GM12873 (cell line): ENCODE results near the gene NPAS2.

ENCODE experiments used
- CTCF ChIP-seq: IDR thresholded peaks from 2 replicates; pipeline ENCODE4 v1.5.1; 2012; ENCODE audit warnings: low read depth, mild to moderate bottlenecking, moderate library complexity, low read length, control low read depth; ENCODE audit not compliant: insufficient read depth; ENCODE audit errors: missing control alignments

NPAS2 gene

GRCh38 chr2:100997509-100998234 is 177.7 kb downstream of the NPAS2 start:
- no peak for TF ChIP-seq CTCF

- TF ChIP-seq CTCF: no peak
Measured at GRCh38 chr2:100998235-100998573, 178.3 kb downstream of the NPAS2 start.

- no peak for TF ChIP-seq CTCF
Measured at GRCh38 chr2:100999995-101000394, 180.1 kb downstream of the NPAS2 start.

GRCh38 chr2:101001691-101002561 is 182.0 kb downstream of the NPAS2 start, which contains the start of gene RPL31:
Gene RPL31 (plus strand): TSS chr2:101002289. CDS start chr2:101002702, 413 bp downstream.
- no peak for TF ChIP-seq CTCF

- no peak for TF ChIP-seq CTCF
Measured at GRCh38 chr2:101002562-101003277, 182.8 kb downstream of the NPAS2 start.

- TF ChIP-seq CTCF: no peak
Measured at GRCh38 chr2:101003278-101003775, 183.4 kb downstream of the NPAS2 start.

GRCh38 chr2:101004620-101005325 is 184.8 kb downstream of the NPAS2 start:
- TF ChIP-seq CTCF: no peak
